Measurements from ENCODE around the gene RABL6. TPM values are rescaled to one million over a fixed set of nuclear protein-coding genes. Genes with fewer than 3 reads are reported as not detected.
"Not testable (repeated sequence)": the region's sequence is repeated elsewhere in the genome, so short reads cannot be mapped to it uniquely, and the experiment has no call there.

Gene RABL6
- total RNA-seq, 4 donors from 2014 or later = 54.9 to 70.7 (median 61.5) TPM

DNA sequence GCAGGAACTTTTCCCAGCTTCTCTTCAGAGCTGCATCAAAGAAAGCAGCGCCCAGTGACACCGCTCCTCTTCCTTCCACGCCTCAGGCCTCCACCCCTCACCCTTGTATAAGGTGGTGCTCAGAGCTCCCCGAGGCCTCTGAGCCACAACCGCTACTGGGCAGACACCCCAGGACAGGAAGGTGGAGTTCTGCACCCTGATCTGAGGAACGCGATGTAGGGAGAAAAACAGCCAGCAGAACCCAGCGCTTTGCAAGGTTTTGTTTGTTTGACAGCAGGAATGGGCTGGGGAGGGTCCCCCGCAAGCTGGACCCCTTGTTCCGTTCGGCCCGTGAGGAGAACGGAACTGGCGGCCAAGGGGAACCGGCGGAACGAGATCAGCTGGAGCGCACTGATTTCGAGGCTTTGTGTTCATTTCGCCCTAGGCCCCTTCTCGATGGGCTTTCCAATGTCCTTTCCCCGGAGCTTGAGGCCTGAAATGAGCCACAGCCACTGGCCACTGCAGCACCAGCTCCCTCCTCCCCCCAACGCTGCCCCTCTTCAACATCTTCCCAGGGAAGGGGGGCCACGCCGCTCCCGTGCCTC lies 54.2 kb downstream of the RABL6 start:
- Histone ChIP-seq H3K36me3 (peaks cover 26 to 48% (median 30%) of the 10 kb centered on the region in 3 donors), H3K27ac (no peak overlapping the region), H3K4me1 (peaks cover 34 to 68% (median 34%) of the 10 kb centered on the region in 3 donors), H3K4me3 (no peak overlapping the region), H3K27me3 (no peaks in the 10 kb centered on the region), H3K9me3 (no peaks in the 10 kb centered on the region)
- intact Hi-C loops (cut with DNase I) = no loop called here
- WGBS, 2 donors = 85 to 89% methylated on average over 17 to 18 of the region's 26 CpGs
- TF ChIP-seq, protein P1, sequence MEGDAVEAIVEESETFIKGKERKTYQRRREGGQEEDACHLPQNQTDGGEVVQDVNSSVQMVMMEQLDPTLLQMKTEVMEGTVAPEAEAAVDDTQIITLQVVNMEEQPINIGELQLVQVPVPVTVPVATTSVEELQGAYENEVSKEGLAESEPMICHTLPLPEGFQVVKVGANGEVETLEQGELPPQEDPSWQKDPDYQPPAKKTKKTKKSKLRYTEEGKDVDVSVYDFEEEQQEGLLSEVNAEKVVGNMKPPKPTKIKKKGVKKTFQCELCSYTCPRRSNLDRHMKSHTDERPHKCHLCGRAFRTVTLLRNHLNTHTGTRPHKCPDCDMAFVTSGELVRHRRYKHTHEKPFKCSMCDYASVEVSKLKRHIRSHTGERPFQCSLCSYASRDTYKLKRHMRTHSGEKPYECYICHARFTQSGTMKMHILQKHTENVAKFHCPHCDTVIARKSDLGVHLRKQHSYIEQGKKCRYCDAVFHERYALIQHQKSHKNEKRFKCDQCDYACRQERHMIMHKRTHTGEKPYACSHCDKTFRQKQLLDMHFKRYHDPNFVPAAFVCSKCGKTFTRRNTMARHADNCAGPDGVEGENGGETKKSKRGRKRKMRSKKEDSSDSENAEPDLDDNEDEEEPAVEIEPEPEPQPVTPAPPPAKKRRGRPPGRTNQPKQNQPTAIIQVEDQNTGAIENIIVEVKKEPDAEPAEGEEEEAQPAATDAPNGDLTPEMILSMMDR (IDR thresholded peaks at IDR 0.05) = no peak
- TF ChIP-seq POLR2A (IDR thresholded peaks at IDR 0.05) = no peak
- no peak for DNase-seq

DNA sequence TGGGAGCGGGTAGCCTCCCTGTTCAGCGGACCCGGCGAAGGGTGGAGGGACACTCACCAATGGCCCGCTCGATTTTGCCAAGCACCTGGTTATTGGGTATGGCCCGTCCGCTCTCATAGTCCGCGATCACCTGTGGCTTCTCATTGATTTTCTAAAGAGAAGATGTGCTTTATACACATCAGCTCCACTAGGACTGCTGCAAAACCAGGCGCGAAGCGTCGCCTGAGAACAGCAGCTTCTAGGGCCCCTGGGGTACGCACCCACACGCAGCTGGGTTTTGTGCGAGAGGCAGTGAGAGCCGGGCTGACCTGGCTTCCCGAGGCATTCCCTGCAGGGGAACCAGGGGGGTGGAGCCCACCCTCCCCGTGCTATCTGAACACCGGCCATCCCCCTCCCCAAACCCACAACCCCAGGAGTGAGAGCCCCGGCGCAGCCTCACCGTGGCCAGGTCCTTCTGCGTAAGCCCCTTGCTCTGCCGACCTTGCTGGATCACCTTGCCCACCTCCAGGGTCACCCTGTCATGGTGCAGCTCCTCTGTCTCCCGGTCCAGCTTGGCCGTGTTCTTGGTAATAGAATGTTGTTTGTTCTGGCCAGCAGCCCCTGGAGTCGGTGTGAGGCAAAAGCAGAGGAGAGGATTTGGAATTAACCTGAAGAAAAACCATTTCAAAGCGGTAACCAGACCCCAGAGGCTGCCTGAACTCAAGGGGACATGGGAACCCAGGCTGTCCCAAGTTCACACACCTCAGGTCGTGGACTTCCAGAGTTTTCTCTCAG lies 55.3 kb downstream of the RABL6 start:
- TF ChIP-seq POLR2A (IDR thresholded peaks at IDR 0.05) = no peak
- TF ChIP-seq, protein P1 (IDR thresholded peaks at IDR 0.05) = no peak
- 91 to 97% methylated on average over 19 to 21 of the region's 31 CpGs for WGBS, 2 donors
- Histone ChIP-seq H3K9me3 (no peaks in the 10 kb centered on the region), H3K4me1 (peaks cover 32 to 67% (median 33%) of the 10 kb centered on the region in 3 donors), H3K27me3 (no peaks in the 10 kb centered on the region), H3K36me3 (peaks cover 26 to 48% (median 30%) of the 10 kb centered on the region in 3 donors), H3K27ac (no peak overlapping the region), H3K4me3 (no peak overlapping the region)
- DNase-seq = no peak
- intact Hi-C loops (cut with DNase I) = no loop called here

DNA sequence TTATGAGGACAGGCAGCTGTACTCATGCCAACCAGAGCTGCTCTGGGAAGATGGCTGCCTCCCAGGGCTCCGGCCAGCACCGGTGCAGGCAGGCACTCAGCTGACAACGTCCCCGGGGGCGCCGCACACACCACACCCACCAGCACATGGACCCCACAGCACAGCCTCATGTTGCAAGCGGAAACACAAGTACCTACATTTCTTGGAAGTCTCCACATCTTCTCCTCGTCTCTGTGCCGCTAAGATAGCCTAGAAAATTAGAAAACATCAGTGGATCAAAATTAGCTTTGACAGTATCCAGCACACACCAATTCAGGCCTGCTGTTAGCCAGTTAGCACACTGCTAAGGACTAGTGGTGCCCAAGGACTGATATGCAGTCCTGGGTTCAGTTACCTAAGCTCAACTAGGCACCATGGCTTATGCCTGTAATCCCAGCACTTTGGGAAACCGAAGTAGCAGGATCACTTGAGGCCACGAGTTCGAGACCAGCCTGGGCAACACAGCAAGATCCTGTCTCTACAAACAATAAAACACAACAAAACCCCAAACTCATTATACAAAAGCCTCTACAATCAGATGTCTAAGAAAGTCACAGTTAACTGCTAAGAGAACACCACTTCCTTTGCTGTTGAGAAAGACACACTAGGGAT lies 56.0 kb downstream of the RABL6 start:
- Histone ChIP-seq H3K4me1 (peaks cover 25 to 60% (median 27%) of the 10 kb centered on the region in 3 donors), H3K4me3 (no peak overlapping the region), H3K27ac (no peak overlapping the region), H3K9me3 (no peaks in the 10 kb centered on the region), H3K36me3 (peaks cover 26 to 48% (median 30%) of the 10 kb centered on the region in 3 donors), H3K27me3 (no peaks in the 10 kb centered on the region)
- no peak for DNase-seq
- no peak for TF ChIP-seq POLR2A (IDR thresholded peaks at IDR 0.05)
- WGBS, 2 donors = 82 to 90% methylated on average over 6 to 7 of the region's 12 CpGs
- intact Hi-C loops (cut with DNase I) = no loop called here

DNA sequence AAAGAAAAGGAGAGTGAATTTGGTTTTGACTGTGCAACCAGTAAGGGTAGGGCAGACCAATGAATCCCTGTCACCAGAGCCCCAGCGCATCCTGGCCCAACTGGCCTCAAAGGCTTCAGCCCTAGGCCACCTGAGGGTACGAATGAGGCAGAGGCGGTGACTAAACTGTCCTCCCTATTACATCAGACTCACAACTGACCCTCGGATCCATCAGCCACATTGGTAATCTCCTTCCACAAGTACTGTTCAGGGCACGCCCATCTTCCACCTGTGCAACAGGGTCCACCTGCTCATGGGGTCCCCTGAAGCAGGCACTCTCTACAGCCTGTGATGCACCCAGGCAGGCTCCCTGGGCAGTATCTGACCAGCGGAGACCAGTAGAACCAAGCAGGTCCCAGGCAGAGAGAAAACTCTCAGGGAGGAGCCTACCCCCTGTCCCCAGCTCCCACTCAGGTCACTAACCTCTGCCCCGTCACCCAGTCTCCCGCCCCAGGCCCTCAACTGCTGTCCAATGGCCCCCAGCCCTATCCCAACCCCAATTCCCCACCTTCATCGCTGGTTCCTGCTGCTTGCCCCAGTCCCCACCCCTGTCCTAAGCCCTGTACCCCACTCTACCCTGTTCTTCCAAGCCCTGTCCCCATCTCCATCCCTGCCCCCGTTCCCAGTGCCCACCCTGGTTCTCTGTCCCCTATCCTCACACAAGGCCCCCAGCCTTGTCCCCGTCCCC lies 57.5 kb downstream of the RABL6 start:
- intact Hi-C loops (cut with DNase I) = no loop called here
- Histone ChIP-seq H3K27me3 (no peaks in the 10 kb centered on the region), H3K36me3 (peaks cover 26 to 43% (median 30%) of the 10 kb centered on the region in 3 donors), H3K9me3 (no peaks in the 10 kb centered on the region), H3K4me3 (peak overlapping the region; percentile 87 to 96 (median 88)), H3K4me1 (peaks cover 13 to 45% (median 16%) of the 10 kb centered on the region in 3 donors), H3K27ac (peak overlapping the region; percentile 85 to 98 (median 94))
- DNase-seq = no peak
- 49 to 66% methylated on average over 7 to 11 of the region's 11 CpGs for WGBS, 2 donors
- TF ChIP-seq, protein P1 (IDR thresholded peaks at IDR 0.05) = no peak
- no peak for TF ChIP-seq POLR2A (IDR thresholded peaks at IDR 0.05)

DNA sequence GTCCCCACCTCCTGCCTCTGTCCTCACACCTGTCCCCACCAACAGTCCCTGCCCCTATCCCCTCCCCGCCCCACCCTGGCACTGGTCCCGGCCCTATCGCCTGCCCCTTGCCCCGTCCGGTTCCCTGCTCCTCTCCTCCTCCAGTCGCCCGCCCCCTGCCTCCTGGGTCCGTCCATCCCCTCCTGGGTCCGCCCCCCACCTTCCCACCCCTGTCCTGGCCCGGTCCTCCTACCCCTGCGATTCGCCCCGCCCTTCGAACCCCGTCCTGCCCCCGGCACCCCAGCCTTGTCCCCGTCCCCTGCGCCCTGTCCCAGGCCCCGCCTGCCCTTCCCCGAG lies 58.0 kb downstream of the RABL6 start:
- intact Hi-C loops (cut with DNase I) = no loop called here
- TF ChIP-seq POLR2A (IDR thresholded peaks at IDR 0.05) = no peak
- TF ChIP-seq, protein P1 (IDR thresholded peaks at IDR 0.05) = no peak
- no peaks in the 10 kb centered on the region for H3K27me3 ChIP-seq
- peak overlapping the region; percentile 85 to 98 (median 94) for H3K27ac ChIP-seq
- DNase-seq = no peak
- no peaks in the 10 kb centered on the region for H3K9me3 ChIP-seq
- H3K36me3 ChIP-seq = peaks cover 26 to 39% (median 30%) of the 10 kb centered on the region in 3 donors
- peaks cover 13 to 40% (median 16%) of the 10 kb centered on the region in 3 donors for H3K4me1 ChIP-seq
- no CpG with 5 or more reads among the region's 20 CpGs for WGBS, 2 donors
- peak overlapping the region; percentile 87 to 96 (median 88) for H3K4me3 ChIP-seq

DNA sequence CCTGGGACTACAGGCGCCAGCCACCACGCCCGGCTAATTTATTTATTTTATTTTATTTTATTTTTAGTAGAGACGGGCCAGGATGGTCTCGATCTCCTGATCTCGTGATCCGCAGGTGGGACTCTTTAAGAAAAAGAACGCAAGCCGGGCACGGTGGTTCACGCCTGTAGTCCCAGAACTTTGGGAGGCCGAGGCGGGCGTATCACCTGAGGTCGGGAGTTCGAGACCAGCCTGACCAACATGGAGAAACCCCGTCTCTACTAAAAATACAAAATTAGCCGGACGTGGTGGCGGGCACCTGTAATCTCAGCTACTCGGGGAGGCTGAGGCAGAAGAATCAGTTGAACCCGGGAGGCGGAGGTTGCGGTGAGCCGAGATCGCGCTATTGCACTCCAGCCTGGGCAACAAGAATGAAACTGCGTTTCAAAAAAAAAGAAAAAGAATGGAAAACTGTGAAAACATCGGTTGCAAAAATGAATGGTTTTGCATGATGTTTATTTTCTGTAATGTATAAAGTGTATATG lies 59.2 kb downstream of the RABL6 start:
- Histone ChIP-seq H3K4me1 (peaks cover 13 to 35% (median 16%) of the 10 kb centered on the region in 3 donors), H3K27ac (peak overlapping the region in 3 of 4 donors; percentile 70 to 98 (median 95)), H3K36me3 (peaks cover 16 to 26% (median 18%) of the 10 kb centered on the region in 3 donors), H3K4me3 (peak overlapping the region; percentile 87 to 96 (median 88))
- intact Hi-C loops (cut with DNase I); DNase-seq; H3K27me3 ChIP-seq; H3K9me3 ChIP-seq: not testable (repeated sequence)
- 77 to 85% methylated on average over 17 to 21 of the region's 29 CpGs for WGBS, 2 donors

All from esophagus squamous epithelium (tissue), 5 donors.